Gastroesophageal sphincter (tissue), 3 donors: Measurements from ENCODE around the gene ARHGEF26.

ENCODE experiments used
- EP300 ChIP-seq: sonication (generic); formaldehyde crosslinking; IDR thresholded peaks from one replicate; pipeline ENCODE4 v1.6.1; 2017; ENCODE audit warnings: antibody characterized with exemption, mild to moderate bottlenecking
- POLR2A ChIP-seq, 2 donors: fragments of 450-650 bp; IDR thresholded peaks; one replicate each; pipeline ENCODE4 v1.6.1; 2017; ENCODE audit warnings: antibody characterized with exemption in 2 of 2, mild to moderate bottlenecking in 2 of 2, moderate library complexity in 1 of 2
- POLR2AphosphoS5 ChIP-seq: sonication (generic); formaldehyde crosslinking; IDR thresholded peaks from one replicate; pipeline ENCODE4 v1.6.1; 2017; ENCODE audit warnings: antibody characterized with exemption
- TF ChIP-seq, protein P1 (sequence below), 4 experiments: fragments of 200-600 bp in 2 of 4; fragments of 450-650 bp in 2 of 4; sonication (generic) in 1 of 4; IDR thresholded peaks; one replicate each; pipeline ENCODE4 v1.5.1; 2017 to 2019; ENCODE audit warnings: antibody characterized with exemption in 4 of 4, mild to moderate bottlenecking in 2 of 4, moderate library complexity in 2 of 4

DNA sequence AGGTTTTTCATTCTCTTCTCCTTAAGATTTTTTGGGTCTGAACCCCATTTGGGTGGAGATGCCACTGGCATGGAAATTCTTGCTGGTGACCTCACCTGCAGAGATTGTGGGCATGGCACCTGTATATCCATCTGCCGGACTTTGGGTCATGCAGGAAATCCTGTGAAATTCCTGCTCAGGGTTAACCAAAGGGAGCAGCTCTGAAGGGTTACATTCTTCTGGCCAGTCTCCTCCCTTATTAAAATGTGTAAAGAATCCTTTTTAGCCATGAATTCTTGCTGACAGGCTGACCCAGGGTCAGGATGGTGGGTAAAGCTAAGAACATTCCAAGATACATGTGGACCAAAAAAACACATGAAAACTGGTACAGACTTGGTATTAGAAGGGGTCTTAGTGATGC, 27.4 kb downstream of the ARHGEF26 start:
- TF ChIP-seq, protein P1, sequence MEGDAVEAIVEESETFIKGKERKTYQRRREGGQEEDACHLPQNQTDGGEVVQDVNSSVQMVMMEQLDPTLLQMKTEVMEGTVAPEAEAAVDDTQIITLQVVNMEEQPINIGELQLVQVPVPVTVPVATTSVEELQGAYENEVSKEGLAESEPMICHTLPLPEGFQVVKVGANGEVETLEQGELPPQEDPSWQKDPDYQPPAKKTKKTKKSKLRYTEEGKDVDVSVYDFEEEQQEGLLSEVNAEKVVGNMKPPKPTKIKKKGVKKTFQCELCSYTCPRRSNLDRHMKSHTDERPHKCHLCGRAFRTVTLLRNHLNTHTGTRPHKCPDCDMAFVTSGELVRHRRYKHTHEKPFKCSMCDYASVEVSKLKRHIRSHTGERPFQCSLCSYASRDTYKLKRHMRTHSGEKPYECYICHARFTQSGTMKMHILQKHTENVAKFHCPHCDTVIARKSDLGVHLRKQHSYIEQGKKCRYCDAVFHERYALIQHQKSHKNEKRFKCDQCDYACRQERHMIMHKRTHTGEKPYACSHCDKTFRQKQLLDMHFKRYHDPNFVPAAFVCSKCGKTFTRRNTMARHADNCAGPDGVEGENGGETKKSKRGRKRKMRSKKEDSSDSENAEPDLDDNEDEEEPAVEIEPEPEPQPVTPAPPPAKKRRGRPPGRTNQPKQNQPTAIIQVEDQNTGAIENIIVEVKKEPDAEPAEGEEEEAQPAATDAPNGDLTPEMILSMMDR (IDR thresholded peaks at IDR 0.05): no peak
- TF ChIP-seq POLR2A (IDR thresholded peaks at IDR 0.05) (no peak), EP300 (no peak), POLR2AphosphoS5 (no peak)
